OCI-LY1 (cell line): ENCODE data around the gene MKNK1.

Experiments used
- CTCF ChIP-seq: fragments of 200-600 bp; sonication (generic), shearing (Covaris generic); IDR thresholded peaks from 2 replicates; pipeline ENCODE4 v1.5.1; 2017; ENCODE audit warnings: mild to moderate bottlenecking, antibody characterized with exemption, low read length, moderate library complexity, mixed read lengths
- EZH2 ChIP-seq: fragments of 200-600 bp; sonication (generic), shearing (Covaris generic); IDR thresholded peaks from 2 replicates; pipeline ENCODE4 v1.8.0; 2017; ENCODE audit warnings: borderline replicate concordance, mixed run types, mild to moderate bottlenecking, antibody characterized with exemption, low read length, moderate library complexity, mixed read lengths

DNA sequence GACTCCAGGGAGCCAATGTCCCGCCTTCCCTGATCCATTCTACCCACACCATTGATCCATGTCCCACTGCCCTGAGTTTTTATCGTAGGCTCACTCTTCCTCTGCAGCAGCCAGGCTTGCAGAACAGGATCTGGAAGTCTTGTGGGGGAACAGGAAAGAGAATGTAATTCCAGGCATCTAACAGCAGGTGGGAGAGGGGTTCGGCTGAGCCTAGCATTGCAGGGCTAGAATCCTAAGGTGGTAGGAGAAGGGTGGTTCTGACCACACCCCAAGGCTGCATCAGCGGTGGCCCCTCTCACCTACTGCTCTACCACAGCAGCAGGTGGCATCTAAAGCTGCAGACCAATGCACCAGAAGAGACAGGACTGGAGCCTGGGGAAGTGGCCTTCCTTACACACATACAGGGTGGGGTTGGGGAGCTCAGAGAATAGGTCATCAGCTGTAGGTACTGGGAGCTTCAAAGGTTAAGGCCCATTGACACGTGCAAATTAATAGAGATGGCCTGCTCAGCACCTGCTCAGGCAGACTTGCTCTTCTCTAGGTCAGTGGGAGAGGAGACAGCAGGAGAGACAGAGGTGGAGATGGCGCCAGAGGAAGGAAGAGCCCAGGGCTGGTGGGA lies 73.2 kb downstream of the MKNK1 start:
- TF ChIP-seq CTCF (no peak), EZH2 (no peak)
